Suprapubic skin (tissue), 4 donors: ENCODE data around the gene AGR2.

Experiments used
- CTCF ChIP-seq, 2 donors: fragments of 200-600 bp in 1 of 2; fragments of 450-650 bp in 1 of 2; sonication (generic) in 1 of 2; IDR thresholded peaks; one replicate each; pipeline ENCODE4 v1.5.1; 2016 to 2019; ENCODE audit warnings: antibody characterized with exemption in 2 of 2, mild to moderate bottlenecking in 1 of 2, moderate library complexity in 1 of 2
- EP300 ChIP-seq: sonication (generic); formaldehyde crosslinking; IDR thresholded peaks from one replicate; pipeline ENCODE4 v1.6.1; 2017; ENCODE audit warnings: antibody characterized with exemption
- POLR2AphosphoS5 ChIP-seq, 3 donors: sonication (generic); formaldehyde crosslinking; IDR thresholded peaks; one replicate each; pipeline ENCODE4 v1.6.1; 2017; ENCODE audit warnings: antibody characterized with exemption in 3 of 3

- TF ChIP-seq CTCF (IDR thresholded peaks at IDR 0.05) (no peak), EP300 (no peak), POLR2AphosphoS5 (IDR thresholded peaks at IDR 0.05) (no peak)
Observed at GRCh38 chr7:16818732-16819131, 13.9 kb upstream of the AGR2 start.
